HG03280 (cell line): ENCODE measurements around the gene CACNA2D2.
"Not testable (repeated sequence)": the region's sequence is repeated elsewhere in the genome, so short reads cannot be mapped to it uniquely, and the experiment has no call there.

Source experiments
- ATAC-seq: cut with Tn5 transposase; IDR thresholded peaks from one replicate; pipeline ENCODE4 v1.9.1; 2021; ENCODE audit warnings: mild to moderate bottlenecking, moderate library complexity; ENCODE audit not compliant: unreplicated experiment

CACNA2D2 gene

GRCh38 chr3:50530001-50530970, 26.9 kb upstream of the CACNA2D2 start:
- no peak for ATAC-seq

- no peak for ATAC-seq
Measured at GRCh38 chr3:50525987-50526386, 22.6 kb upstream of the CACNA2D2 start.

GRCh38 chr3:50525191-50525910, 21.9 kb upstream of the CACNA2D2 start:
- no peak for ATAC-seq

- no peak for ATAC-seq
Measured at GRCh38 chr3:50524746-50525145, 21.3 kb upstream of the CACNA2D2 start.

GRCh38 chr3:50523279-50523811, 19.9 kb upstream of the CACNA2D2 start:
- no peak for ATAC-seq

GRCh38 chr3:50521572-50521971, 18.1 kb upstream of the CACNA2D2 start:
- no peak for ATAC-seq

GRCh38 chr3:50520849-50521248, 17.4 kb upstream of the CACNA2D2 start:
- ATAC-seq: no peak

GRCh38 chr3:50519471-50520089, 16.1 kb upstream of the CACNA2D2 start:
- ATAC-seq: no peak

- no peak for ATAC-seq
Measured at GRCh38 chr3:50518436-50518835, 15.0 kb upstream of the CACNA2D2 start.

- no peak for ATAC-seq
Measured at GRCh38 chr3:50517721-50518206, 14.3 kb upstream of the CACNA2D2 start.

GRCh38 chr3:50516440-50516871, 13.0 kb upstream of the CACNA2D2 start:
- no peak for ATAC-seq

- ATAC-seq: no peak
Measured at GRCh38 chr3:50515565-50516439, 12.4 kb upstream of the CACNA2D2 start.

GRCh38 chr3:50512908-50513307, 9.5 kb upstream of the CACNA2D2 start:
- ATAC-seq: not testable (repeated sequence)

- ATAC-seq: no peak
Measured at GRCh38 chr3:50512131-50512530, 8.7 kb upstream of the CACNA2D2 start.

GRCh38 chr3:50510325-50510724, 6.9 kb upstream of the CACNA2D2 start:
- ATAC-seq: no peak

- no peak for ATAC-seq
Measured at GRCh38 chr3:50509715-50510114, 6.3 kb upstream of the CACNA2D2 start.

GRCh38 chr3:50508821-50509220, 5.4 kb upstream of the CACNA2D2 start:
- ATAC-seq: no peak

- no peak for ATAC-seq
Measured at GRCh38 chr3:50506169-50506568, 2.7 kb upstream of the CACNA2D2 start.

GRCh38 chr3:50504681-50505080, 1.2 kb upstream of the CACNA2D2 start:
- no peak for ATAC-seq
